H9 (cell line): ENCODE results near the gene MLLT6. TPM values are rescaled to one million over a fixed set of nuclear protein-coding genes. Genes with fewer than 3 reads are reported as not detected.

Experiments
- DNase-seq: peaks from one replicate; pipeline ENCODE4 v3.0.0-alpha.2; 2017
- H2AFZ ChIP-seq: one replicate; pipeline ENCODE4 v1.6.1; 2013; ENCODE audit warnings: mild to moderate bottlenecking, low read length, control low read depth, moderate library complexity
- H2AK5ac ChIP-seq: 2 replicates; pipeline ENCODE4 v1.6.1; 2013; ENCODE audit warnings: low read length, control low read depth, mixed read lengths; ENCODE audit not compliant: insufficient read length
- H2BK120ac ChIP-seq: one replicate; pipeline ENCODE4 v1.6.1; 2013; ENCODE audit warnings: low read depth, mild to moderate bottlenecking, low read length, control low read depth, inconsistent platforms; ENCODE audit not compliant: poor library complexity, severe bottlenecking
- H2BK12ac ChIP-seq: 2 replicates; pipeline ENCODE4 v1.6.1; 2013; ENCODE audit warnings: low read length, control low read depth, mixed read lengths, low read depth; ENCODE audit not compliant: insufficient read length
- H2BK15ac ChIP-seq: 2 replicates; pipeline ENCODE4 v1.6.1; 2013; ENCODE audit warnings: low read depth, low read length, control low read depth
- H2BK20ac ChIP-seq: one replicate; pipeline ENCODE4 v1.6.1; 2013; ENCODE audit warnings: low read depth, mild to moderate bottlenecking, low read length, control low read depth, inconsistent platforms; ENCODE audit not compliant: poor library complexity, severe bottlenecking
- H2BK5ac ChIP-seq: 2 replicates; pipeline ENCODE4 v1.6.1; 2013; ENCODE audit warnings: low read length, control low read depth, mixed read lengths; ENCODE audit not compliant: insufficient read length
- H3K14ac ChIP-seq: 2 replicates; pipeline ENCODE4 v1.6.1; 2013; ENCODE audit warnings: low read length, control low read depth; ENCODE audit not compliant: insufficient read depth
- H3K18ac ChIP-seq: 2 replicates; pipeline ENCODE4 v1.6.1; 2013; ENCODE audit warnings: low read depth, mild to moderate bottlenecking, mixed read lengths, low read length, control low read depth; ENCODE audit not compliant: insufficient read length
- H3K23ac ChIP-seq: 2 replicates; pipeline ENCODE4 v1.6.1; 2013; ENCODE audit warnings: low read length, control low read depth, mixed read lengths, low read depth; ENCODE audit not compliant: insufficient read length
- H3K23me2 ChIP-seq: 2 replicates; pipeline ENCODE4 v1.6.1; 2013; ENCODE audit warnings: low read depth, mild to moderate bottlenecking, mixed read lengths, low read length, control low read depth; ENCODE audit not compliant: insufficient read length, poor library complexity, severe bottlenecking
- H3K27ac ChIP-seq: 2 replicates; pipeline ENCODE4 v1.5.1; 2013; ENCODE audit warnings: low read length, control low read depth, mixed read lengths, low read depth; ENCODE audit not compliant: insufficient read length
- H3K27me3 ChIP-seq: 2 replicates; pipeline ENCODE4 v1.6.1; 2013; ENCODE audit warnings: low read length, control low read depth, inconsistent platforms; ENCODE audit not compliant: insufficient read depth
- H3K4ac ChIP-seq: 2 replicates; pipeline ENCODE4 v1.6.1; 2013; ENCODE audit warnings: low read depth, mild to moderate bottlenecking, control low read depth, inconsistent platforms, low read length, moderate library complexity
- H3K4me1 ChIP-seq: 2 replicates; pipeline ENCODE4 v1.6.1; 2013; ENCODE audit warnings: low read length, control low read depth, inconsistent platforms; ENCODE audit not compliant: insufficient read depth
- H3K4me2 ChIP-seq: 2 replicates; pipeline ENCODE4 v1.6.1; 2013; ENCODE audit warnings: low read length, control low read depth, mixed read lengths; ENCODE audit not compliant: insufficient read length, insufficient read depth
- H3K56ac ChIP-seq: 2 replicates; pipeline ENCODE4 v1.6.1; 2013; ENCODE audit warnings: low read depth, mild to moderate bottlenecking, mixed read lengths, low read length, control low read depth; ENCODE audit not compliant: insufficient read length
- H3K79me1 ChIP-seq: 2 replicates; pipeline ENCODE4 v1.6.1; 2013; ENCODE audit warnings: low read depth, mild to moderate bottlenecking, moderate library complexity, low read length, control low read depth, inconsistent platforms; ENCODE audit not compliant: insufficient read depth, poor library complexity, severe bottlenecking
- H3K79me2 ChIP-seq: 2 replicates; pipeline ENCODE4 v1.6.1; 2013; ENCODE audit warnings: low read length, control low read depth, inconsistent platforms; ENCODE audit not compliant: insufficient read depth
- H3K9ac ChIP-seq: 2 replicates; pipeline ENCODE4 v1.6.1; 2013; ENCODE audit warnings: low read length, control low read depth, mixed read lengths; ENCODE audit not compliant: insufficient read length; ENCODE audit errors: extremely low read depth
- H3K9me3 ChIP-seq: one replicate; pipeline ENCODE4 v1.6.1; 2013; ENCODE audit warnings: low read depth, low read length, inconsistent platforms; ENCODE audit not compliant: control insufficient read depth
- H3T11ph ChIP-seq: one replicate; pipeline ENCODE4 v1.6.1; 2013; ENCODE audit warnings: mild to moderate bottlenecking, low read length, control low read depth, inconsistent platforms
- H4K20me1 ChIP-seq: one replicate; pipeline ENCODE4 v1.6.1; 2013; ENCODE audit not compliant: control insufficient read depth, insufficient read length, insufficient read depth
- H4K5ac ChIP-seq: 2 replicates; pipeline ENCODE4 v1.6.1; 2013; ENCODE audit warnings: low read depth, mild to moderate bottlenecking, mixed read lengths, low read length, control low read depth; ENCODE audit not compliant: insufficient read length
- H4K8ac ChIP-seq: replicated peaks from 2 replicates; pipeline ENCODE4 v1.6.1; 2013; ENCODE audit warnings: low read length, control low read depth, mixed read lengths, low read depth; ENCODE audit not compliant: insufficient read length
- H4K91ac ChIP-seq: 2 replicates; pipeline ENCODE4 v1.6.1; 2013; ENCODE audit warnings: low read depth, mild to moderate bottlenecking, moderate library complexity, mixed read lengths, low read length, control low read depth; ENCODE audit not compliant: insufficient read length
- H3K27ac Mint-ChIP-seq, 3 experiments: 2 replicates in 2 of 3; 3 replicates in 1 of 3; pipeline ENCODE4 v1.8.0; 2020 to 2021; ENCODE audit warnings: mixed read lengths in 3 of 3, mild to moderate bottlenecking in 1 of 3, moderate library complexity in 1 of 3
- H3K27me3 Mint-ChIP-seq: 2 replicates; pipeline ENCODE4 v1.8.0; 2021; ENCODE audit warnings: low read depth, mild to moderate bottlenecking, moderate library complexity, mixed read lengths
- H3K36me3 Mint-ChIP-seq, 3 experiments: 2 replicates in 2 of 3; 3 replicates in 1 of 3; pipeline ENCODE4 v1.8.0; 2020 to 2021; ENCODE audit warnings: low read depth in 3 of 3, mixed read lengths in 3 of 3; ENCODE audit not compliant: insufficient read depth in 1 of 3
- H3K4me1 Mint-ChIP-seq, 2 experiments: 2 replicates each; pipeline ENCODE4 v1.8.0; 2020; ENCODE audit warnings: mixed read lengths in 2 of 2
- H3K4me3 Mint-ChIP-seq, 2 experiments: 2 replicates in 1 of 2; 3 replicates in 1 of 2; pipeline ENCODE4 v1.8.0; 2020 to 2021; ENCODE audit warnings: mild to moderate bottlenecking in 2 of 2, mixed read lengths in 2 of 2, moderate library complexity in 1 of 2
- H3K9me3 Mint-ChIP-seq, 2 experiments: 2 replicates in 1 of 2; 3 replicates in 1 of 2; pipeline ENCODE4 v1.8.0; 2020; ENCODE audit warnings: mild to moderate bottlenecking in 2 of 2, mixed read lengths in 2 of 2, moderate library complexity in 1 of 2
- CTCF ChIP-seq: fragments of 200-600 bp; sonication (generic); conservative IDR thresholded peaks from 3 replicates; pipeline ENCODE4 v1.8.0; 2021; ENCODE audit warnings: antibody characterized with exemption, mild to moderate bottlenecking
- WGBS: extraction: QIAGEN DNeasy Blood & Tissue Kit; methylation state at CpG from one replicate; pipeline ENCODE4 v1.1.7; 2013; ENCODE audit warnings: missing lambda C conversion rate, low lambda C conversion rate, mixed read lengths; ENCODE audit not compliant: insufficient read length; ENCODE audit errors: extremely low coverage; 5-methylcytosine and 5-hydroxymethylcytosine counted together
- total RNA-seq: library from RNA; stranded (reverse); gene quantifications from 2 replicates; pipeline ENCODE4 v1.2.1, GENCODE V29; 2021

MLLT6 gene
- total RNA-seq, 1 experiment from 2014 or later = 26.4 TPM

- no peaks in the 10 kb centered on the region for H3K79me2 ChIP-seq
- no peak overlapping the region for H2AK5ac ChIP-seq
- Mint-ChIP-seq H3K4me3 (peak overlapping the region; percentile 77 to 90), H3K27me3 (peaks cover 91% of the 10 kb centered on the region), H3K4me1 (peaks cover 44 to 68% of the 10 kb centered on the region in 2 experiments), H3K9me3 (no peaks in the 10 kb centered on the region; a peak in 2 of 5 replicates), H3K36me3 (no peaks in the 10 kb centered on the region; a peak in 3 of 7 replicates), H3K27ac (peak overlapping the region in 1 of 3 experiments; percentile 46; a peak in 1 of 7 replicates)
- H2BK15ac ChIP-seq = no peak overlapping the region
- H3K9me3 ChIP-seq = no peaks in the 10 kb centered on the region
- no peak overlapping the region for H4K8ac ChIP-seq
- no peak overlapping the region for H3T11ph ChIP-seq
- WGBS = no CpG with 5 or more reads among the region's 38 CpGs
- H2AFZ ChIP-seq = no peak overlapping the region
- no peaks in the 10 kb centered on the region for H3K79me1 ChIP-seq
- H3K4ac ChIP-seq = no peak overlapping the region
- H3K27me3 ChIP-seq = peaks cover 51% of the 10 kb centered on the region
- no peak overlapping the region for H3K23ac ChIP-seq
- H3K23me2 ChIP-seq = peaks cover 25% of the 10 kb centered on the region
- no peak overlapping the region for H2BK20ac ChIP-seq
- H3K27ac ChIP-seq = no peak overlapping the region
- H3K14ac ChIP-seq = no peak overlapping the region
- no peak overlapping the region for H3K9ac ChIP-seq
- no peak overlapping the region for H2BK120ac ChIP-seq
- H4K20me1 ChIP-seq = no peaks in the 10 kb centered on the region
- peak overlapping the region; percentile 58 for H3K4me2 ChIP-seq
- no peak overlapping the region for H4K5ac ChIP-seq
- no peak overlapping the region for H2BK12ac ChIP-seq
- no peak overlapping the region for H3K56ac ChIP-seq
- no peak overlapping the region for H2BK5ac ChIP-seq
- H3K4me1 ChIP-seq = peaks cover 5% of the 10 kb centered on the region; the same call in 1 of the 2 replicates
- no peak overlapping the region for H4K91ac ChIP-seq
- no peak overlapping the region for H3K18ac ChIP-seq
- no peak for TF ChIP-seq CTCF
- DNase-seq = peak; percentile 80
Measured at GRCh38 chr17:38705803-38706504, 881 bp downstream of the MLLT6 start.
